Body of pancreas (tissue), 4 donors: ENCODE results near the gene FHAD1.

Source experiments
- CTCF ChIP-seq, 7 experiments: fragments of 450-650 bp in 4 of 7; fragments of 200-600 bp in 3 of 7; sonication (generic) in 3 of 7; IDR thresholded peaks; one replicate each; pipeline ENCODE4 v1.5.1; 2016 to 2019; ENCODE audit warnings: antibody characterized with exemption in 7 of 7
- POLR2A ChIP-seq, 3 donors: fragments of 450-650 bp; IDR thresholded peaks; one replicate each; pipeline ENCODE4 v1.6.1; 2016; ENCODE audit warnings: antibody characterized with exemption in 3 of 3, mild to moderate bottlenecking in 2 of 3

DNA sequence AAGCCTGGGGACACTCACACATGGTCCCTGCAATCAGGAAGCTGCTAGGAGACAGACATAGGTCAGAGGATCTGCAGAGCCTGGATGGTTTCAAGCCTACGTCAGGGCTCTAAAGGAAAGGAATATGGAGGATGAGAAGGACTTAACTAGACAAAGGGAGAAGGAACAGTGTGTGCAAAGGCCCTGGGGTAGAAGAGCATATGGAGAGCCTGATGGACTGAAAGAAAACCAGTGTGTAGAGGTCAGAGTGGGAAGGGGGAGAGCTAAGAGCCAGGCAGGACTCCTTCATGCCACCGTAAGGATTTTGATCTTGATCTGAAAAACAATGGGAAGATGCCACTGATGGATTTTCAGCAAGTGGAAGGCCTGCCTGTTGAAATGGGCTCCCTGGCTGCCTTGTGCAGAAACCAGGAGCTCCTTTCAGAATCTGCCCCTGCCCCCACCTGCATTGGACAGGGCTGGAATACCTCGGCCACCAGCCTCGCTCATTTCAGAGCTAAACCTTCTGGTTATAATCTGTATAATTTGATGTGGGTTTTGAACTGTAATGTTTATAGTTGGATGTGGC, 8.6 kb downstream of the FHAD1 start:
- TF ChIP-seq POLR2A (IDR thresholded peaks at IDR 0.05): no peak
- no peak for TF ChIP-seq CTCF (IDR thresholded peaks at IDR 0.05)
